SK-N-MC (cell line): ENCODE measurements around the gene TNFRSF6B.

Experiments
- EZH2 ChIP-seq: fragments of 200-600 bp; sonication (generic); IDR thresholded peaks from one replicate; pipeline ENCODE4 v1.6.1; 2017; ENCODE audit warnings: antibody characterized with exemption
- POLR2AphosphoS5 ChIP-seq: IDR thresholded peaks from 2 replicates; pipeline ENCODE4 v1.6.1; 2012; ENCODE audit warnings: mild to moderate bottlenecking, low read depth, low read length, borderline replicate concordance

DNA sequence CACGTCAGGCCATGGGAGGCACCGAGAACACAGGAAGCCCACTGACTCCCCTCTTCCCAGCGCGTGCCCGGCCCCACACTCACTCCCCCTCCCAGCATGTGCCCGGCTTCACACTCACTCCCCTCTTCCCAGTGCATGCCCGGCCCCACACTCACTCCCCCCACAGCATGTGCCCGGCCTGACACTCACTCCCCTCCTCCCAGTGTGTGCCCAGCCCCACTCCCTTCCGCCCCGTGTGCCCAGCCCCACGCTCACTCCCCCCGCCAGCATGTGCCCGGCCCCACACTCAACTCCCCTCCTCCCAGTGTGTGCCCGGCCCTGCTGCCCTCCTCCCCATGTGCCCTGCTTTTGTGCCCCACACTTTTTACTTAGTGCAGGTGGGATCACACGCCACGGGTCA, 28.6 kb upstream of the TNFRSF6B start:
- TF ChIP-seq EZH2 (no peak), POLR2AphosphoS5 (no peak)
